K562 (cell line): ENCODE results near the gene PLCB3. TPM values are rescaled to one million over a fixed set of nuclear protein-coding genes. Genes with fewer than 3 reads are reported as not detected.

Experiments
- ATF3 ChIP-seq, 2 experiments: fragments of 450-650 bp in 1 of 2; sonication (generic) in 1 of 2; formaldehyde crosslinking in 1 of 2; IDR thresholded peaks in 1 of 2; conservative IDR thresholded peaks in 1 of 2; 2 replicates each; pipeline versions ENCODE4 v1.6.1 to v1.8.1; 2016 to 2023; ENCODE audit warnings: mild to moderate bottlenecking in 2 of 2, moderate library complexity in 2 of 2, inconsistent platforms in 1 of 2, missing genetic modification reagents in 1 of 2
- C11orf30 ChIP-seq: fragments of 450-650 bp; IDR thresholded peaks from 2 replicates; pipeline ENCODE4 v1.6.1; 2016; ENCODE audit warnings: low read depth, mild to moderate bottlenecking
- HCFC1 ChIP-seq: IDR thresholded peaks from 2 replicates; pipeline ENCODE4 v1.6.1; 2012; ENCODE audit warnings: low read depth, low read length, improper control_type of control experiment
- HMGXB4 ChIP-seq: sonication (generic); formaldehyde crosslinking; IDR thresholded peaks from 2 replicates; pipeline ENCODE4 v1.8.1; 2023; ENCODE audit warnings: mild to moderate bottlenecking, missing genetic modification reagents
- HSF4 ChIP-seq: fragments of 250-450 bp; sonication (Bioruptor Pico); IDR thresholded peaks from 2 replicates; pipeline ENCODE4 v2.1.2; 2022; ENCODE audit warnings: mild to moderate bottlenecking, moderate library complexity, borderline replicate concordance
- KAT8 ChIP-seq: fragments of 450-650 bp; IDR thresholded peaks from 2 replicates; pipeline ENCODE4 v1.6.1; 2016; ENCODE audit warnings: low read depth, mild to moderate bottlenecking
- MIER1 ChIP-seq: fragments of 450-650 bp; IDR thresholded peaks from 2 replicates; pipeline ENCODE4 v1.6.1; 2016; ENCODE audit warnings: antibody characterized with exemption, mild to moderate bottlenecking, low read depth
- NCOA4 ChIP-seq: fragments of 450-650 bp; IDR thresholded peaks from 2 replicates; pipeline ENCODE4 v1.6.1; 2018; ENCODE audit warnings: mild to moderate bottlenecking; ENCODE audit not compliant: partially characterized antibody
- RBM39 ChIP-seq: fragments of 200-400 bp; formaldehyde crosslinking; optimal IDR thresholded peaks from 2 replicates; pipeline ENCODE3; 2018; ENCODE audit warnings: low read depth, low read length
- RFX1 ChIP-seq: fragments of 450-650 bp; IDR thresholded peaks from 2 replicates; pipeline ENCODE4 v1.6.1; 2016; ENCODE audit warnings: mild to moderate bottlenecking, moderate library complexity
- RUNX1 ChIP-seq: sonication (generic); IDR thresholded peaks from 2 replicates; pipeline ENCODE4 v1.6.1; 2016; ENCODE audit warnings: antibody characterized with exemption, low read depth
- SFPQ ChIP-seq: fragments of 200-400 bp; formaldehyde crosslinking; IDR thresholded peaks from 2 replicates; pipeline ENCODE4 v1.6.1; 2017; ENCODE audit warnings: mild to moderate bottlenecking, low read depth, low read length, moderate library complexity
- SMAD1 ChIP-seq: fragments of 150-350 bp; IDR thresholded peaks from 2 replicates; pipeline ENCODE4 v1.6.1; 2014; ENCODE audit warnings: low read length, low read depth; ENCODE audit not compliant: partially characterized antibody
- SMARCA5 ChIP-seq: fragments of 450-650 bp; IDR thresholded peaks from 2 replicates; pipeline ENCODE4 v1.6.1; 2016
- SUPT5H ChIP-seq: fragments of 450-650 bp; IDR thresholded peaks from 2 replicates; pipeline ENCODE4 v1.6.1; 2016
- TARDBP ChIP-seq: fragments of 450-650 bp; IDR thresholded peaks from 2 replicates; pipeline ENCODE4 v1.6.1; 2016
- U2AF1 ChIP-seq: fragments of 200-400 bp; formaldehyde crosslinking; optimal IDR thresholded peaks from 2 replicates; pipeline ENCODE3; 2017; ENCODE audit warnings: mild to moderate bottlenecking, low read depth, low read length, moderate library complexity
- ZBED1 ChIP-seq: IDR thresholded peaks from 2 replicates; pipeline ENCODE4 v1.6.1; 2014
- ZBTB43 ChIP-seq: sonication (generic); formaldehyde crosslinking; IDR thresholded peaks from 2 replicates; pipeline ENCODE4 v1.8.0; 2023; ENCODE audit warnings: mild to moderate bottlenecking, missing genetic modification reagents
- ZNF212 ChIP-seq: fragments of 450-650 bp; formaldehyde crosslinking; IDR thresholded peaks from 2 replicates; pipeline ENCODE4 v1.4.0; 2020; ENCODE audit warnings: mild to moderate bottlenecking
- ZNF445 ChIP-seq: fragments of 250-450 bp; sonication (Bioruptor Pico); IDR thresholded peaks from 2 replicates; pipeline ENCODE4 v1.4.0; 2020; ENCODE audit warnings: low read depth, mild to moderate bottlenecking, moderate library complexity
- ZNF668 ChIP-seq: fragments of 250-450 bp; sonication (Bioruptor Pico); IDR thresholded peaks from 2 replicates; pipeline ENCODE4 v1.8.0; 2022; ENCODE audit warnings: mild to moderate bottlenecking, inconsistent platforms
- ZNF696 ChIP-seq: fragments of 250-450 bp; sonication (Bioruptor Pico); conservative IDR thresholded peaks from 2 replicates; pipeline ENCODE4 v1.4.0; 2020; ENCODE audit warnings: mild to moderate bottlenecking, moderate library complexity
- polyA plus RNA-seq, 8 experiments: library from polyadenylated mRNA; depleted of rRNA in 4 of 8; stranded (reverse) in 5 of 8; unstranded in 3 of 8; fragments of >200 nt; fragmentation: Nextera tagmentation in 2 of 8; fragmentation: Illumina TruSeq in 1 of 8; extraction: Ambion mirVana in 2 of 8; extraction: Trizol in 1 of 8; gene quantifications; 2 replicates each; pipeline versions ENCODE4 v1.2.1 to v1.2.3, GENCODE V29; 2011 to 2014; ENCODE audit warnings: inconsistent platforms in 1 of 8, missing spikeins in 1 of 8
- total RNA-seq, 7 experiments: library from RNA; depleted of rRNA in 6 of 7; stranded (reverse); fragments of >200 nt in 6 of 7; fragmentation: Illumina TruSeq in 2 of 7; extraction: Trizol in 2 of 7; gene quantifications; 2 replicates each; pipeline versions ENCODE4 v1.2.1 to v1.2.3, GENCODE V29; 2011 to 2021; ENCODE audit warnings: low replicate concordance in 1 of 7

The PLCB3 gene
- total and polyA plus RNA-seq, 9 of the 15 experiments (the other 6 are each of a cell fraction or from before 2014, with no cell fraction given), result 0.31 to 44.8 (median 14.6) TPM

GRCh38 chr11:64317325-64317960 is 66.1 kb downstream of the PLCB3 start, which contains the start of gene TRMT112 (continued):
- TF ChIP-seq C11orf30, result peak; percentile 97
- no peak for TF ChIP-seq ATF3 (IDR thresholded peaks at IDR 0.05)
- no peak for TF ChIP-seq ATF3 (CRISPR knock-in tag; conservative IDR thresholded peaks at IDR 0.05)
- TF ChIP-seq ZNF696 (CRISPR knock-in tag), result no peak
- no peak for TF ChIP-seq HMGXB4 (CRISPR knock-in tag)
- TF ChIP-seq ZNF212, result no peak
- peak; percentile 50; the same call in 1 of the 2 replicates for TF ChIP-seq ZBED1
- no peak for TF ChIP-seq NCOA4
- 0 out of 2 replicates have a peak, but pooled peaks have one; percentile 10 for TF ChIP-seq MIER1
- TF ChIP-seq SMARCA5, result no peak
- no peak for TF ChIP-seq HSF4 (CRISPR knock-in tag)
- peak; percentile 88 for TF ChIP-seq SUPT5H
- peak; percentile 75 for TF ChIP-seq HCFC1
- no peak for TF ChIP-seq ZNF668 (CRISPR knock-in tag)
- no peak for TF ChIP-seq RUNX1
- TF ChIP-seq SMAD1, result peak; percentile 11
- TF ChIP-seq RFX1, result no peak
- TF ChIP-seq RBM39, result no peak
- TF ChIP-seq TARDBP, result no peak
- no peak for TF ChIP-seq SFPQ
- TF ChIP-seq KAT8, result no peak
- TF ChIP-seq U2AF1, result no peak
- no peak for TF ChIP-seq ZNF445 (CRISPR knock-in tag)
- TF ChIP-seq ZBTB43 (CRISPR knock-in tag), result no peak
